ENCODE data around the gene ACP5.

The ACP5 gene

GRCh38 chr19:11528551-11529341 lies 48.7 kb downstream of the ACP5 start, which contains the start of gene ECSIT:
Gene ECSIT, minus strand, starts transcription at chr19:11529134. Its CDS starts 9,964 bp downstream, at chr19:11519170.
- TF ChIP-seq CTCF (IDR thresholded peaks at IDR 0.05) = no peak
